GM19438 (cell line): ENCODE measurements around the gene VWC2L.

Experiments
- ATAC-seq: cut with Tn5 transposase; IDR thresholded peaks from one replicate; pipeline ENCODE4 v1.9.1; 2021; ENCODE audit warnings: low read depth; ENCODE audit not compliant: unreplicated experiment

Gene VWC2L

DNA sequence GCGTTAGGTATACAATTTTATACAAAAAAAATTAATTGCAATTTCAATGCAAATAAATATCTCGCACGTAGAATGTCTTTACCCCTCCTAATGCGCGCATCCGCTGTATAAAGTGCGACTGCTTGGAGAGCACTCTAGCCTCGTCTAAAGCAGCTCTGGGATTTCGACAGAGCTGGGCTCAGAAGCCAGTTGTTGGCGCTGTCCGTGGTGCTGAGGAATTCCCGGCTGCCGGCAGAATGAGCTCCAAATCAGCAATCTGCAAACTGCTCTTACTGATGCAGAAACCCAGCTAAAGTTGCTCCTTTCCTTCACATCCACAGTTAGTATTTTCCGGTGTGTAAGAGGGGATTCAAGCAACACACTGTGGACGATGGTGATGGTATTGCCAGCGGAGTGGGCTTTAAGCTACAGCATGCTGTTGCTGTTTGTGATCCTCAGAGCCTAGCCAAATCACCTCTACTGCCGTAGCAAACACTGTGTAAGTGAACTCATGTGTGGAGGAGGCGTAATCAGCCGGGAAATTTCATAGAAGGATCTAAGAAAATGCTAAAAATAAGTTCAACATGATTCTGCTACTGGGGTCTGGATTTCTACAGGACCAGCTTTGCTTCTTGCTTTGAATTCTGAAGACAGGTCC is at the start of gene VWC2L:
Gene VWC2L, plus strand, starts transcription at position 137 of the 637 bp plus-strand sequence. CDS start 3,140 bp downstream, outside the sequence.
- no peak for ATAC-seq

DNA sequence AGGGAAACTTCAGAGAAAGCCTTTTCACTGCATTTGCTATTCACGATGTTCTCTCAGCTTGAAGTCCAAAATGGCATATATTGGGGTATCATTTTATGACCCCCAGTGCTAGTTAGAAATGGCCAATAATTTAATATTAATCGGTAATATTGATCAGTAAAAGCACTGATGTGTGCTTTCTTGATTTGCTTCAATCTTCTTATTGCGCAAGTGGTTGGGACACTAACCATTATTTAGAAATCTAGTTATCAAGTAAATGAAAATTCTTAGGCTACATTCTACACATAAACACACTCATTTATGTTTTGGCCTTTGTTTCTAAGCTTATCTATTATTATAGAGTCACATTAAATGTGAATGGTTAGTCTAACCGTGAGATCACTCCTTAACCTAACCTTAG is 49.7 kb upstream of the VWC2L start:
- ATAC-seq = no peak

GRCh38 chr2:214365549-214365948 is 45.3 kb upstream of the VWC2L start:
- ATAC-seq = no peak

GRCh38 chr2:214367171-214367570 is 43.7 kb upstream of the VWC2L start:
- no peak for ATAC-seq

- ATAC-seq = no peak
Measured at GRCh38 chr2:214376618-214377285, 34.1 kb upstream of the VWC2L start.

- no peak for ATAC-seq
Measured at GRCh38 chr2:214377286-214377624, 33.6 kb upstream of the VWC2L start.

- ATAC-seq = no peak
Measured at GRCh38 chr2:214378455-214379103, 32.3 kb upstream of the VWC2L start.

DNA sequence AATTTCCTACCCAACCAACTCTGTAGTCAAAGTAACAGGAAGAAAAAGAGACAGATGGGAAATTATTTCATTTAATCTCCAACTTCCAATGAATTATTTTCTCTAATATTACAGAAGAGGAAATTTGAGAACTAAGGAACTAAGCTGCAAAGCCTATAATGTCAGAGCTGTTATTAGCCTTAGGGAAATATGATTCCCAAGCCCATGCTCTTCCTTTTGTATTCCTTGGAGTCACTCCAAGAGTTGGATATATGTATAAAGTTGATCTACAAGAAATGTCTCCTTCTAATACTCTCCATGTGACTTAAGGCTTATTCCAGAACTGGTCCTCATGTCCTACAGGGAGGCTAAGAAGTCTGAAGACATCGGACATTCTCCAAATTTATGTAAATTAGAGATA is 31.6 kb upstream of the VWC2L start:
- no peak for ATAC-seq

- ATAC-seq = no peak
Measured at GRCh38 chr2:214380681-214381080, 30.2 kb upstream of the VWC2L start.

DNA sequence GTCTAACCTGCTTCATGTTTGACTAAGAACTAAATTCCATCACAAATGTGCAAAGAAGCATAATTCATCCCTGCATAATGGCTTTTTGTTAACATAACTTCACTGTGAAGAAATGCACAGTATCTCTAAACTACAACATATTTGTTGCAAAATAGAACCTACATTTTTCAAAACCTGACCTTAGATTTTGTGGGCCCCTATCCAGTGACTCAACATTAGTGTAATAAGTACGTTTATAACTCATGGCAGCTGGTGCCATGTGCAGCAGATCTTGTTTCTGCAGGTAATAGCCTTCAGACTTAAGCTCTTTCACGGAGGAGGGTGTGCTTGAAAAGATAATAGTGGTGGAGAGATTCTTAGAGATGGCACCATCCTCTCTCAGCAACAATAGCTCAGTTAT is 28.6 kb upstream of the VWC2L start:
- ATAC-seq = no peak

- ATAC-seq = no peak
Measured at GRCh38 chr2:214386720-214387119, 24.1 kb upstream of the VWC2L start.

- no peak for ATAC-seq
Measured at GRCh38 chr2:214389334-214389733, 21.5 kb upstream of the VWC2L start.

- ATAC-seq = no peak
Measured at GRCh38 chr2:214393796-214394195, 17.1 kb upstream of the VWC2L start.

DNA sequence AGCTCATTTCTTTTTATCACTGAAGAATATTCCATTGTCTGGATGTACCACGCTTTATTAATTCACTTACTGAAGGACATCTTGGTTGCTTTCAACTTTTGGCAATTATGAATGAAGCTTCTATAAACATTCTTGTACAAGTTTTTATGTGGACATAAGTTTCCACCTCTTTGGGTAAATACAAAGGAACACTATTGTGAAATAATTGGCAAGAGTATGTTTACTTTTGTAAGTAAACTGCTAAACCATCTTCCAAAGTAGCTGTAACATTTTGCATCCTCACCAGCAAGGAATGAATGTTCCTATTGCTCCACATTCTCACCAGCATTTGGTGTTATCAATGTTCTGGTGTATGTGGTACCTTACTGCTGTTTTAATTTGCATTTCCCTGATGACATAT is 15.8 kb upstream of the VWC2L start:
- no peak for ATAC-seq

DNA sequence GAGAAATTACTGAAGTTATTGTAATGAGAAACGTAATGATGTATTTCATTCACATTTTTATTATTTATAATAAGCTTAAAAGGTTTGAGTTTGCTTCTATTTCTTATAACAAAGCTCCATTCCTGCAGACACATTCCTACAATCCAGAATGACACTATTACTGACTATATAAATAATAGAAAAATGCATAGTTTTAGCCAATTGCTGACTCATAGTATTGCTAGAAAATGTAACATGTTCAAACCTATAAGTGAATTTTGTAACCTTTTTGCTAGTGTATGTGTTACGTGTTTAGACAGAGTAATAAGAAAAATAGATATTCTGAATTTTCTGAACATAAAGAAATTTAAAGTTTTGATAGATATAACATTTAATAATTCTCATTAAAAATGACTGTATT is 9.3 kb upstream of the VWC2L start:
- ATAC-seq = no peak

DNA sequence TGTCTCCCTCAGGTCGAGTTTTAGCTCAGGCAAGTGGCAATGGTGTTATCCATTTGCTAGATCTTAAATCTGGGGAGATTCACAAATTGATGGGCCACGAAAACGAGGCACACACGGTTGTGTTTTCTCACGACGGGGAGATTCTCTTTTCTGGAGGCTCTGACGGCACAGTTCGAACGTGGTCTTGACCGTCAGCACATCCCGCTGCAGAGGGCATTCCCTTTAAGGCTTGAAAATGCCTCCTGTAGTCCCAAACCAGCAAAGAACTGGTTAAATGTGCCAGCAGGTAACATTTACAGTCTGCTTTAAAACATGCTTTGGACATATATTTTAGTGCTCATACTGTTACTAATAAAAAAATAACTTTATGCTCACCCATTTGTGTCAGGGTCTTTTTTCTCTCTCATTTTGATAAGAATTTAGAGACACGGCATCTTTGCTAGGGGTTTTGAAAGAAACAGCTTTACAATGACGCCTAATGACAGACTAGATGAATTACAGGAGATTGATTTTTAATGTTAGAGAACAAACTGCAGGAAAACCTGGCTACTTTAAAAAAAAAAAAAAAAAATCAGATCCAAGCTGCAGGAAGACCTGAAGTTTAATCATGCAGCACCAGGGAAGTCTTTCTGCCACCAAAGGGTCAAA is 602 bp upstream of the VWC2L start:
- no peak for ATAC-seq

DNA sequence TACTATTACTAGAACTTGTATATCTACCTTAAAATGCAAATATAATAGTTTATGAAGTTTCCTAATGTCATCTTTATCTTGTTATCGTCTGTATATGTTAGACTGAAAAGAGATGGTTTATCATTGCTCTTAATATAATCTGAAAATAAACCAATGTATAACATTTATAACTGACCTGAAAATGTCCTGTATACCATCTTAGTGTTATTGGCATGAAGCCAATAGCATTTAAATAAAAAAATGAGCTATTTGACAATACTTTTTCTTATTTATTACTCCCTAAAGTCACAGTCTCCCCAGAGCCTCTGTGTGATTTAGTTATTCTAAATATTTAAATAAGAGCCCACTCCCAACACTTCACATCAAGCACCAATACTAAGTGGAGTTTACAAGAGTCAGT is 1.8 kb downstream of the VWC2L start:
- no peak for ATAC-seq

GRCh38 chr2:214436470-214436869 is 25.6 kb downstream of the VWC2L start:
- no peak for ATAC-seq

DNA sequence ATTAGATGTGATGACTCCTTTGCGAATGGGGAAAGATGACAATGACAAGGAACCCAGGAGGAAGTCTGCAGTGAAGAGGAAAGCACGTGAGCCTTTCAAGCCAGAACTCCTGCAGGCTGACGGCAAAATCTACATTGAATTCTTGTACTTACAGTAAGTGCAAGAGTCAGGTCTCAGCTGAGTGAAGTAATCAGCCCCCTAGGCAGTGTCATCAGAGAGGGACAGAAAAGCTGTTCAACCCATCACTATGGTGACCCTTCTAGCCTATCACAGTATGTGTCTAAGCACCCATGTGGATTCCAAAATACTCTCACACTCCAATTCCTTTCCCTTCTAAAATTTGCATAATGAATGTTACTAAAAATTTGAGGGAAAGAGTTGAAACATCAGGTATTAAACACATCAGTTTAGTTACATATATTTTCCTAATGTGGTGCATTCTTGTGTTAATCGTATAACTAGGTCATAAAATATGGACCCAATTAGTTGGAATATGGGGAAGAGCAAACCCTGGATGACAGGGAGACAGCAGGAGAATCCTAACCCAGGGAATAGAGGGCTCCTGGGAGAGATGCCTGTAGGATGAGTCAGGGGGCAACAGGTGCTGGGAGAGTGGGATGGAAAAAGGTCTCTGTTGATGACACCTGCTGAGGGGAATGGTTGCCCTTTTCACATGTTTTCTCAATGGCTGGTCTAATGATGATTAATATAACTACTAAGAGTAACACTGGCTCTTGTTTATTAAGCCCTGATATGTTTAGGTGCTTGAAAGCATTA is 39.5 kb downstream of the VWC2L start:
- no peak for ATAC-seq

- no peak for ATAC-seq
Measured at GRCh38 chr2:214451516-214452275, 40.8 kb downstream of the VWC2L start.
